ENCODE measurements around the gene NKIRAS1.
"Not testable (repeated sequence)": the region's sequence is repeated elsewhere in the genome, so short reads cannot be mapped to it uniquely, and the experiment has no call there.

NKIRAS1 gene

GRCh38 chr3:23877329-23877980 lies 39.3 kb downstream of the NKIRAS1 start:
- no peaks in the 10 kb centered on the region for H3K4me1 ChIP-seq (ENCODE audit: insufficient read depth, insufficient read length)

GRCh38 chr3:23876923-23877322 lies 39.9 kb downstream of the NKIRAS1 start:
- no peak for DNase-seq (ENCODE audit: low read depth, low spot score)
- Histone ChIP-seq H3K27me3 (ENCODE audit: insufficient read depth, insufficient read length) (no peaks in the 10 kb centered on the region), H3K9ac (ENCODE audit: insufficient read length, low read depth) (no peak overlapping the region), H3K36me3 (ENCODE audit: insufficient read depth, insufficient read length, low read length) (peaks cover 12% of the 10 kb centered on the region), H3K4me1 (ENCODE audit: insufficient read depth, insufficient read length) (no peaks in the 10 kb centered on the region), H3K4me3 (ENCODE audit: insufficient read length, low read depth) (no peak overlapping the region), H3K9me3 (ENCODE audit: insufficient read depth, low read length) (peaks cover 2% of the 10 kb centered on the region; the same call in 1 of the 2 replicates)
- TF ChIP-seq SUZ12 (IDR thresholded peaks at IDR 0.05; ENCODE audit: extremely low read depth, insufficient read depth, insufficient read length) (no peak), YY1 (IDR thresholded peaks at IDR 0.05; ENCODE audit: insufficient read depth, insufficient read length) (no peak), ZNF274 (IDR thresholded peaks at IDR 0.05; ENCODE audit: low read depth, low read length) (no peak)

More at GRCh38 chr3:23877329-23877980, 39.3 kb downstream of the NKIRAS1 start:
- TF ChIP-seq ZNF274 (IDR thresholded peaks at IDR 0.05; ENCODE audit: low read depth, low read length) (no peak), YY1 (IDR thresholded peaks at IDR 0.05; ENCODE audit: insufficient read depth, insufficient read length) (no peak), SUZ12 (IDR thresholded peaks at IDR 0.05; ENCODE audit: extremely low read depth, insufficient read depth, insufficient read length) (no peak)
- Histone ChIP-seq H3K9me3 (ENCODE audit: insufficient read depth, low read length) (peaks cover 7% of the 10 kb centered on the region; the same call in 1 of the 2 replicates), H3K4me3 (ENCODE audit: insufficient read length, low read depth) (no peak overlapping the region), H3K9ac (ENCODE audit: insufficient read length, low read depth) (no peak overlapping the region), H3K27me3 (ENCODE audit: insufficient read depth, insufficient read length) (no peaks in the 10 kb centered on the region), H3K36me3 (ENCODE audit: insufficient read depth, insufficient read length, low read length) (peaks cover 17% of the 10 kb centered on the region)
- no peak for DNase-seq (ENCODE audit: low read depth, low spot score)

GRCh38 chr3:23875113-23875725 lies 41.6 kb downstream of the NKIRAS1 start:
- Histone ChIP-seq H3K4me3 (ENCODE audit: insufficient read length, low read depth) (no peak overlapping the region), H3K9ac (ENCODE audit: insufficient read length, low read depth) (no peak overlapping the region), H3K9me3 (ENCODE audit: insufficient read depth, low read length) (peaks cover 2% of the 10 kb centered on the region; the same call in 1 of the 2 replicates), H3K4me1 (ENCODE audit: insufficient read depth, insufficient read length) (no peaks in the 10 kb centered on the region), H3K36me3 (ENCODE audit: insufficient read depth, insufficient read length, low read length) (peaks cover 12% of the 10 kb centered on the region), H3K27me3 (ENCODE audit: insufficient read depth, insufficient read length) (no peaks in the 10 kb centered on the region)
- DNase-seq (ENCODE audit: low read depth, low spot score), result no peak
- TF ChIP-seq ZNF274 (IDR thresholded peaks at IDR 0.05; ENCODE audit: low read depth, low read length) (no peak), SUZ12 (IDR thresholded peaks at IDR 0.05; ENCODE audit: extremely low read depth, insufficient read depth, insufficient read length) (no peak), YY1 (IDR thresholded peaks at IDR 0.05; ENCODE audit: insufficient read depth, insufficient read length) (no peak)

- H3K9ac ChIP-seq (ENCODE audit: insufficient read length, low read depth), result no peak overlapping the region
- no peak overlapping the region for H3K4me3 ChIP-seq (ENCODE audit: insufficient read length, low read depth)
- DNase-seq (ENCODE audit: low read depth, low spot score), result no peak
- H3K9me3 ChIP-seq (ENCODE audit: insufficient read depth, low read length), result peaks cover 9% of the 10 kb centered on the region; the same call in 1 of the 2 replicates
- H3K4me1 ChIP-seq (ENCODE audit: insufficient read depth, insufficient read length), result no peaks in the 10 kb centered on the region
- H3K27me3 ChIP-seq (ENCODE audit: insufficient read depth, insufficient read length), result no peaks in the 10 kb centered on the region
- TF ChIP-seq YY1 (IDR thresholded peaks at IDR 0.05; ENCODE audit: insufficient read depth, insufficient read length) (no peak), ZNF274 (IDR thresholded peaks at IDR 0.05; ENCODE audit: low read depth, low read length) (no peak), SUZ12 (IDR thresholded peaks at IDR 0.05; ENCODE audit: extremely low read depth, insufficient read depth, insufficient read length) (no peak)
- H3K36me3 ChIP-seq (ENCODE audit: insufficient read depth, insufficient read length, low read length), result peaks cover 10% of the 10 kb centered on the region
Observed at GRCh38 chr3:23874359-23875112, 42.3 kb downstream of the NKIRAS1 start.

GRCh38 chr3:23873941-23874340 lies 42.8 kb downstream of the NKIRAS1 start:
- Histone ChIP-seq H3K9me3 (ENCODE audit: insufficient read depth, low read length) (peaks cover 12% of the 10 kb centered on the region; the same call in 1 of the 2 replicates), H3K27me3 (ENCODE audit: insufficient read depth, insufficient read length) (no peaks in the 10 kb centered on the region), H3K4me1 (ENCODE audit: insufficient read depth, insufficient read length) (no peaks in the 10 kb centered on the region), H3K9ac (ENCODE audit: insufficient read length, low read depth) (no peak overlapping the region), H3K36me3 (ENCODE audit: insufficient read depth, insufficient read length, low read length) (peaks cover 7% of the 10 kb centered on the region), H3K4me3 (ENCODE audit: insufficient read length, low read depth) (no peak overlapping the region)
- DNase-seq (ENCODE audit: low read depth, low spot score), result no peak
- no peak for TF ChIP-seq SUZ12 (IDR thresholded peaks at IDR 0.05; ENCODE audit: extremely low read depth, insufficient read depth, insufficient read length)
- no peak for TF ChIP-seq ZNF274 (IDR thresholded peaks at IDR 0.05; ENCODE audit: low read depth, low read length)
- no peak for TF ChIP-seq YY1 (IDR thresholded peaks at IDR 0.05; ENCODE audit: insufficient read depth, insufficient read length)

- TF ChIP-seq SUZ12 (IDR thresholded peaks at IDR 0.05; ENCODE audit: extremely low read depth, insufficient read depth, insufficient read length), result no peak
Observed at GRCh38 chr3:23872330-23872729, 44.5 kb downstream of the NKIRAS1 start.

GRCh38 chr3:23871361-23871760 lies 45.4 kb downstream of the NKIRAS1 start:
- DNase-seq (ENCODE audit: low read depth, low spot score); H3K36me3 ChIP-seq (ENCODE audit: insufficient read depth, insufficient read length, low read length); H3K27me3 ChIP-seq (ENCODE audit: insufficient read depth, insufficient read length); H3K9ac ChIP-seq (ENCODE audit: insufficient read length, low read depth); H3K4me3 ChIP-seq (ENCODE audit: insufficient read length, low read depth); H3K4me1 ChIP-seq (ENCODE audit: insufficient read depth, insufficient read length): not testable (repeated sequence)
- H3K9me3 ChIP-seq (ENCODE audit: insufficient read depth, low read length), result peaks cover 12% of the 10 kb centered on the region; the same call in 1 of the 2 replicates

More at GRCh38 chr3:23872330-23872729, 44.5 kb downstream of the NKIRAS1 start:
- H3K4me1 ChIP-seq (ENCODE audit: insufficient read depth, insufficient read length), result no peaks in the 10 kb centered on the region
- DNase-seq (ENCODE audit: low read depth, low spot score), result no peak
- H3K9me3 ChIP-seq (ENCODE audit: insufficient read depth, low read length), result peaks cover 12% of the 10 kb centered on the region; the same call in 1 of the 2 replicates
- H3K36me3 ChIP-seq (ENCODE audit: insufficient read depth, insufficient read length, low read length), result no peaks in the 10 kb centered on the region
- no peaks in the 10 kb centered on the region for H3K27me3 ChIP-seq (ENCODE audit: insufficient read depth, insufficient read length)
- no peak overlapping the region for H3K9ac ChIP-seq (ENCODE audit: insufficient read length, low read depth)
- H3K4me3 ChIP-seq (ENCODE audit: insufficient read length, low read depth), result no peak overlapping the region

GRCh38 chr3:23870663-23871043 lies 46.1 kb downstream of the NKIRAS1 start:
- H3K4me3 ChIP-seq (ENCODE audit: insufficient read length, low read depth); H3K9ac ChIP-seq (ENCODE audit: insufficient read length, low read depth); DNase-seq (ENCODE audit: low read depth, low spot score); H3K36me3 ChIP-seq (ENCODE audit: insufficient read depth, insufficient read length, low read length); H3K27me3 ChIP-seq (ENCODE audit: insufficient read depth, insufficient read length); H3K4me1 ChIP-seq (ENCODE audit: insufficient read depth, insufficient read length): not testable (repeated sequence)
- H3K9me3 ChIP-seq (ENCODE audit: insufficient read depth, low read length), result peaks cover 12% of the 10 kb centered on the region; the same call in 1 of the 2 replicates
